Fibroblast of lung (primary cell): ENCODE data around the gene CCDC157. TPM values are rescaled to one million over a fixed set of nuclear protein-coding genes. Genes with fewer than 3 reads are reported as not detected.
A peak's percentile ranks its signal among the peaks of the same experiment; 100 is the strongest.
"Not testable (repeated sequence)": the region's sequence is repeated elsewhere in the genome, so short reads cannot be mapped to it uniquely, and the experiment has no call there.

Experiments used
- DNase-seq, 2 donors: peaks; one replicate each; pipeline versions ENCODE4 v3.0.0 to v3.0.0-alpha.2; 2010; ENCODE audit warnings: low read depth in 2 of 2
- H2AFZ ChIP-seq: 2 replicates; pipeline ENCODE4 v1.5.1; 2012; ENCODE audit warnings: low read length, control low read depth, inconsistent platforms
- H3K27ac ChIP-seq: 2 replicates; pipeline ENCODE4 v1.5.1; 2011; ENCODE audit warnings: low read length, control low read depth; ENCODE audit not compliant: insufficient read depth
- H3K27me3 ChIP-seq: 2 replicates; pipeline ENCODE4 v1.5.1; 2011; ENCODE audit warnings: mild to moderate bottlenecking, low read length; ENCODE audit not compliant: control insufficient read depth, insufficient read depth
- H3K36me3 ChIP-seq: 2 replicates; pipeline ENCODE4 v1.5.1; 2011; ENCODE audit warnings: low read length; ENCODE audit not compliant: control insufficient read depth, insufficient read depth
- H3K4me1 ChIP-seq: 2 replicates; pipeline ENCODE4 v1.5.1; 2011; ENCODE audit warnings: low read length; ENCODE audit not compliant: control insufficient read depth, insufficient read depth; ENCODE audit errors: extremely low read depth
- H3K4me2 ChIP-seq: 2 replicates; pipeline ENCODE4 v1.5.1; 2011; ENCODE audit warnings: low read length, control low read depth; ENCODE audit not compliant: insufficient read depth; ENCODE audit errors: extremely low read depth
- H3K4me3 ChIP-seq, 4 experiments: fragments of 200-600 bp in 1 of 4; sonication (generic) in 1 of 4; replicated peaks in 1 of 4; 2 replicates each; pipeline ENCODE4 v1.5.1; 2011 to 2016; ENCODE audit warnings: low read length in 4 of 4, low read depth in 3 of 4, mild to moderate bottlenecking in 3 of 4, control low read depth in 2 of 4, inconsistent platforms in 1 of 4, mixed read lengths in 1 of 4; ENCODE audit not compliant: insufficient read depth in 1 of 4; ENCODE audit errors: control extremely low read depth in 1 of 4
- H3K79me2 ChIP-seq: 2 replicates; pipeline ENCODE4 v1.5.1; 2012; ENCODE audit warnings: mild to moderate bottlenecking, low read length, inconsistent platforms; ENCODE audit not compliant: control insufficient read depth, insufficient read depth
- H3K9ac ChIP-seq: 2 replicates; pipeline ENCODE4 v1.5.1; 2011; ENCODE audit warnings: mild to moderate bottlenecking, low read length, control low read depth; ENCODE audit not compliant: insufficient read depth
- H3K9me3 ChIP-seq: 2 replicates; pipeline ENCODE4 v1.5.1; 2012; ENCODE audit warnings: low read depth, low read length; ENCODE audit not compliant: control insufficient read depth, insufficient read depth
- H4K20me1 ChIP-seq: 2 replicates; pipeline ENCODE4 v1.5.1; 2011; ENCODE audit warnings: low read length; ENCODE audit not compliant: control insufficient read depth, insufficient read depth; ENCODE audit errors: extremely low read depth
- EZH2 ChIP-seq: IDR thresholded peaks from 2 replicates; pipeline ENCODE4 v1.5.1; 2012; ENCODE audit warnings: low read length, control low read depth, mild to moderate bottlenecking; ENCODE audit errors: missing control alignments
- polyA plus RNA-seq, 2 donors: library from polyadenylated mRNA; depleted of rRNA in 1 of 2; stranded (reverse) in 1 of 2; unstranded in 1 of 2; fragments of >200 nt; gene quantifications; 2 replicates each; pipeline ENCODE4 v1.2.1, GENCODE V29; 2011 to 2012; ENCODE audit warnings: missing spikeins in 1 of 2
- total RNA-seq: library from RNA; depleted of rRNA; stranded (reverse); fragments of >200 nt; gene quantifications from 2 replicates; pipeline ENCODE4 v1.2.1, GENCODE V29; 2014
- TF ChIP-seq, protein P1 (sequence below), 2 donors: IDR thresholded peaks in 1 of 2; conservative IDR thresholded peaks in 1 of 2; 1 replicate in 1 of 2; 2 replicates in 1 of 2; pipeline ENCODE4 v1.5.1; 2011 to 2012; ENCODE audit warnings: low read length in 2 of 2, control low read depth in 1 of 2, inconsistent platforms in 1 of 2, low read depth in 1 of 2, mild to moderate bottlenecking in 1 of 2

The CCDC157 gene
- total and polyA plus RNA-seq, 2 donors (not counting 1 experiment from before 2014, with no cell fraction given), result 0.77 to 1.5 TPM

GRCh38 chr22:30402028-30402765 lies 45.4 kb downstream of the CCDC157 start:
- Histone ChIP-seq H3K9me3 (no peaks in the 10 kb centered on the region), H2AFZ (no peak overlapping the region), H3K9ac (no peak overlapping the region), H3K4me2 (no peak overlapping the region), H3K36me3 (peaks cover 6% of the 10 kb centered on the region), H4K20me1 (no peaks in the 10 kb centered on the region), H3K27ac (no peak overlapping the region), H3K79me2 (peaks cover 22% of the 10 kb centered on the region), H3K27me3 (no peaks in the 10 kb centered on the region), H3K4me1 (peaks cover 11% of the 10 kb centered on the region), H3K4me3 (no peak overlapping the region)
- peak in 1 of 2 donors; percentile 25 for DNase-seq
- no peak for TF ChIP-seq EZH2
- TF ChIP-seq, protein P1, sequence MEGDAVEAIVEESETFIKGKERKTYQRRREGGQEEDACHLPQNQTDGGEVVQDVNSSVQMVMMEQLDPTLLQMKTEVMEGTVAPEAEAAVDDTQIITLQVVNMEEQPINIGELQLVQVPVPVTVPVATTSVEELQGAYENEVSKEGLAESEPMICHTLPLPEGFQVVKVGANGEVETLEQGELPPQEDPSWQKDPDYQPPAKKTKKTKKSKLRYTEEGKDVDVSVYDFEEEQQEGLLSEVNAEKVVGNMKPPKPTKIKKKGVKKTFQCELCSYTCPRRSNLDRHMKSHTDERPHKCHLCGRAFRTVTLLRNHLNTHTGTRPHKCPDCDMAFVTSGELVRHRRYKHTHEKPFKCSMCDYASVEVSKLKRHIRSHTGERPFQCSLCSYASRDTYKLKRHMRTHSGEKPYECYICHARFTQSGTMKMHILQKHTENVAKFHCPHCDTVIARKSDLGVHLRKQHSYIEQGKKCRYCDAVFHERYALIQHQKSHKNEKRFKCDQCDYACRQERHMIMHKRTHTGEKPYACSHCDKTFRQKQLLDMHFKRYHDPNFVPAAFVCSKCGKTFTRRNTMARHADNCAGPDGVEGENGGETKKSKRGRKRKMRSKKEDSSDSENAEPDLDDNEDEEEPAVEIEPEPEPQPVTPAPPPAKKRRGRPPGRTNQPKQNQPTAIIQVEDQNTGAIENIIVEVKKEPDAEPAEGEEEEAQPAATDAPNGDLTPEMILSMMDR (conservative IDR thresholded peaks at IDR 0.05 in 1 of 2, IDR thresholded peaks at IDR 0.05 in 1 of 2; ENCODE audit: low read depth in 1 of 2, low read length in 2 of 2), result no peak

DNA sequence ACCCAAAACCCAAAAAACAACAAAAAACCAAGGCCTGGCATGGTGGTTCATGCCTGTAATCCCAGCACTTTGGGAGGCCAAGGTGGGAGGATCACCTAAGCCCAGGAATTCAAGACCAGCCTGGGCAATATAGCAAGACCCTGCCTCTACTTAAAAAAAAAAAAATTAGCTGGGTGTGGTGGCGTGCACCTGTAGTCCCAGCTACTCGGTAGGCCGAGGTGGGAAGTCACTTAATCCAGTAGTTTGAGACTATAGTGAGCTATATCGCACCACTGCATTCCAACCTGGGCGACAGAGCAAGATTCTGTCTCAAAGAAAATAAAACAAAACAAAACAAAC lies 45.9 kb downstream of the CCDC157 start:
- DNase-seq, H3K9ac ChIP-seq, H3K36me3 ChIP-seq, H3K27me3 ChIP-seq, H3K4me3 ChIP-seq, H3K27ac ChIP-seq, H3K9me3 ChIP-seq, H2AFZ ChIP-seq, H3K4me2 ChIP-seq, H4K20me1 ChIP-seq: not testable (repeated sequence)
- Histone ChIP-seq H3K4me1 (peaks cover 11% of the 10 kb centered on the region), H3K79me2 (peaks cover 19% of the 10 kb centered on the region)

DNA sequence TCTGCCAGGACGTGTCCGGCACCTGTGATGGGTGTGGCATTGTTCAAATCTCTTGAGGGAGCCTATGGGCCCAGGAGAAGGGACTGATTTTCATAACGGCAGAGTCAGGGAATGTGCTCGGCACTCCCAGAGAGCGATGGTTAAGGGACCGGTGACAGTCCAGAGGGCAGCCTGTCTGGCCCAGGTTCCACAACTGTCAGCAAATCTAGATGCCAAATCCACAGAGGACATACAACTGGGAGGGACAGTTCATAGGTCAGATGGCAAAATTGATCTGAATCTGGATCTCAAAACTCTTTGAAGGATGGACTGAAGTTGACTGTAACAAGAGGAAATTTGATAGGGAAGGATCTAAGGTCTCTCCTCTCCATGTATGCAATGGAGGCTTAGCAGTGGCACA lies 47.5 kb downstream of the CCDC157 start:
- no peak overlapping the region for H3K27ac ChIP-seq
- no peak overlapping the region for H3K9ac ChIP-seq
- peaks cover 9% of the 10 kb centered on the region for H3K36me3 ChIP-seq
- DNase-seq, result no peak
- H2AFZ ChIP-seq, result no peak overlapping the region
- H3K4me3 ChIP-seq, result no peak overlapping the region
- peaks cover 6% of the 10 kb centered on the region for H3K79me2 ChIP-seq
- no peaks in the 10 kb centered on the region for H4K20me1 ChIP-seq
- TF ChIP-seq, protein P1 (conservative IDR thresholded peaks at IDR 0.05 in 1 of 2, IDR thresholded peaks at IDR 0.05 in 1 of 2; ENCODE audit: low read depth in 1 of 2, low read length in 2 of 2), result no peak
- no peak for TF ChIP-seq EZH2
- peaks cover 2% of the 10 kb centered on the region for H3K4me1 ChIP-seq
- H3K9me3 ChIP-seq, result no peaks in the 10 kb centered on the region
- no peak overlapping the region for H3K4me2 ChIP-seq
- no peaks in the 10 kb centered on the region for H3K27me3 ChIP-seq
